HG03432 (cell line): Measurements from ENCODE around the gene TOMM40.
"Not testable (repeated sequence)": the region's sequence is repeated elsewhere in the genome, so short reads cannot be mapped to it uniquely, and the experiment has no call there.

Experiments
- ATAC-seq: cut with Tn5 transposase; IDR thresholded peaks from one replicate; pipeline ENCODE4 v1.9.1; 2021; ENCODE audit warnings: mild to moderate bottlenecking, moderate library complexity; ENCODE audit not compliant: unreplicated experiment

TOMM40 gene

GRCh38 chr19:44891016-44891882, at the start of gene TOMM40:
TSS of gene TOMM40 (plus strand) at chr19:44891254. CDS start at chr19:44891416, 162 bp downstream.
- ATAC-seq = peak; percentile 69

- ATAC-seq = no peak
These were observed 45.8 kb upstream of the TOMM40 start for GRCh38 chr19:44845286-44845611.

GRCh38 chr19:44845612-44846454, 45.2 kb upstream of the TOMM40 start, which contains the start of gene NECTIN2:
TSS of gene NECTIN2 (plus strand) at chr19:44846297. CDS start at chr19:44846526, 229 bp downstream.
- no peak for ATAC-seq

- ATAC-seq = no peak
These were observed 44.5 kb upstream of the TOMM40 start for GRCh38 chr19:44846455-44847143.

- ATAC-seq = no peak
These were observed 43.7 kb upstream of the TOMM40 start for GRCh38 chr19:44847144-44848035.

GRCh38 chr19:44848036-44848811, 42.8 kb upstream of the TOMM40 start:
- ATAC-seq = no peak

GRCh38 chr19:44848812-44849447, 42.1 kb upstream of the TOMM40 start:
- no peak for ATAC-seq

GRCh38 chr19:44850641-44851109, 40.4 kb upstream of the TOMM40 start:
- no peak for ATAC-seq

- ATAC-seq = no peak
These were observed 39.6 kb upstream of the TOMM40 start for GRCh38 chr19:44851427-44851826.

GRCh38 chr19:44855606-44856005, 35.4 kb upstream of the TOMM40 start:
- no peak for ATAC-seq

- ATAC-seq = no peak
These were observed 34.5 kb upstream of the TOMM40 start for GRCh38 chr19:44856421-44857083.

GRCh38 chr19:44857837-44858236, 33.2 kb upstream of the TOMM40 start:
- no peak for ATAC-seq

- not testable (repeated sequence) for ATAC-seq
These were observed 29.5 kb upstream of the TOMM40 start for GRCh38 chr19:44861576-44861975.

GRCh38 chr19:44863990-44864389, 27.1 kb upstream of the TOMM40 start:
- no peak for ATAC-seq

- ATAC-seq = no peak
These were observed 25.8 kb upstream of the TOMM40 start for GRCh38 chr19:44865196-44865767.

GRCh38 chr19:44866664-44867063, 24.4 kb upstream of the TOMM40 start:
- ATAC-seq = no peak

- no peak for ATAC-seq
These were observed 23.5 kb upstream of the TOMM40 start for GRCh38 chr19:44867578-44867977.
